GM21423 (cell line): ENCODE data around the gene SPCS3.
"Not testable (repeated sequence)": the region's sequence is repeated elsewhere in the genome, so short reads cannot be mapped to it uniquely, and the experiment has no call there.

Experiments used
- ATAC-seq: cut with Tn5 transposase; IDR thresholded peaks from one replicate; pipeline ENCODE4 v1.9.1; 2021; ENCODE audit warnings: mild to moderate bottlenecking, moderate library complexity; ENCODE audit not compliant: unreplicated experiment

SPCS3 gene

GRCh38 chr4:176303938-176304337 is 15.8 kb upstream of the SPCS3 start:
- no peak for ATAC-seq

DNA sequence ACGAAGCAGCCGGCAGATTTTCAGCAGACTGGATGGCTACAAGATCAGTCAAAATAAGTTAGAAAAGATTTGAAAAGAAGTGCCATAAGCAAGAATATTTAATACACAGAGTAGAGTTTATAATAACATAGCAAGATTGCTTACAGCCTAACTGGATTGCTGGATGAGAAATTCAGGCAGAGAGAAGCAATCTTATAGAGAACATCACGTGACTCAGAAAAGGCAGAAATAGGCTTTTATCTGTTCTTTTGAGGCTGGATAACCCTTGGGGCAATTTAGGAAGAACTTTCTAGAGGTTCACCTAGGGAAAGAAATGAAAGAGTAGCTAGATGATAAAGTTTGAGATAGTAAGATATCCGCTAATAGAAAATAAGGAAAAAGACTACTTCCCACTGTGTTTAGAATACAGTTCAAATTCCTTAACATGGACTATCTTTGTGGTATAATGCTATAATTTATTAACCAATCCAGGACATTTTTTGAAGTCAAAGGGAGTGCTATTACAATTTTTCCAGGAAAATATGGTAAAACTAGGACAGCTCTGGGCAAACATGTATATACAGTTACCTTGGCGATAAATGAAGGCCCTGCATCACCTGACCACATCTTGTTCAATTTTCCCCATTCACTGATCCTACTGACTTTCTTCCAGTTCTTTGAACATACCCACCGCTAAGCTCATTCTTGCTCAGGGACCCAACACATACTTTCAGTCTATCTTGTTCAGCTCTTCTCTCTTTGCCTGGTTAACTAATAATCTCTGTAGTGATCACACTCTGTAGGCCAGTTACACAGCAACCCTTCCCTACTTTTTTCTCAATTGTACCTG is 12.7 kb upstream of the SPCS3 start:
- ATAC-seq: no peak

DNA sequence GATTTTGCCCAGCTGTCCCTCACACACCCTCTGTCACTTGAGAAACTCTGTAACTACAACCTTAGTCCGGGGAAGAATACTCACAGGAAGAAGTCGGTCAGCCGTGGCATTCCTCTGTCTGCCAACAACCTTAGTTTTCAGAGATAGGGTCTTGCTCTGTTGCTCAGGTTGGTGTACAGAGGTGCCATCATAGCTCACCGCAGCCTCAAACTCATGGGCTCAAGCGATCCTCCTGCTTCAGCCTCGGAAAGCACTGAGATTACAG is 12.2 kb upstream of the SPCS3 start:
- no peak for ATAC-seq

GRCh38 chr4:176308441-176308840 is 11.3 kb upstream of the SPCS3 start:
- peak; percentile 50 for ATAC-seq

DNA sequence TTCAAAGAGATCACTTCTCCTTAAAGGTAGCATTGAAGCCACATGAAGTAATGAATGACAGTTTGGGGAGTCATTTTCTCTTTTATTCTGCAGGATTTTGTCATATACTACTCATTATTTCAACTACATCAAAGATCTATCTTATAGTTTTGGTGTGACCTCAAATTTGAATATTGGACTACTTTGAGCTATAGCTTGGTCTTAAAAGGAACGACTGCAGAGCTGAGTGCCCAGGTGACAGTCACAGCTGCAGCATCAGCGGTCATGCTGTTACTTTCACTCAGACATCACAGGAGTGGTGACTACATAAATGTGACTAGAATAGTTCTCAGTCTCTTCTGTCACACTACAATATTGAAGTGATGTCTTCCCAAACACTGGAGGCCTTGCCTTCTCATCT is 10.7 kb upstream of the SPCS3 start:
- peak; percentile 100 for ATAC-seq

DNA sequence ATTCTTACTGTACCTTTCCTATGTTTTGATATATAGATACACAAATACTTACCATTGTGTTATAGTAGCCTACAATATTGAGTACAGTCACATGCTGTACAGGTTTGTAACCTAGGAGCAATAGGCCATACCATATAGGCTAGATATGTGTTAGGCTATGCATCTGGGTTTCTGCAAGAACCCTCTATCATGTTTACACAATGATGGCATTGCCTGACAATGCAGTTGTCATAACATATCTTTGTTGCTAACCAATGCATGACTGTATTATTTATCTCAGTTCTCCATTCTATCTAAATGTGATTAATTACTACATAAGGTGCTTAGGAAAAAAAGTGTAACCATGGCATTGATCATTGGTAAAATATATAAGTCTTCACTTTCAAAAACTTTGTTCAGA is 10.0 kb upstream of the SPCS3 start:
- no peak for ATAC-seq

DNA sequence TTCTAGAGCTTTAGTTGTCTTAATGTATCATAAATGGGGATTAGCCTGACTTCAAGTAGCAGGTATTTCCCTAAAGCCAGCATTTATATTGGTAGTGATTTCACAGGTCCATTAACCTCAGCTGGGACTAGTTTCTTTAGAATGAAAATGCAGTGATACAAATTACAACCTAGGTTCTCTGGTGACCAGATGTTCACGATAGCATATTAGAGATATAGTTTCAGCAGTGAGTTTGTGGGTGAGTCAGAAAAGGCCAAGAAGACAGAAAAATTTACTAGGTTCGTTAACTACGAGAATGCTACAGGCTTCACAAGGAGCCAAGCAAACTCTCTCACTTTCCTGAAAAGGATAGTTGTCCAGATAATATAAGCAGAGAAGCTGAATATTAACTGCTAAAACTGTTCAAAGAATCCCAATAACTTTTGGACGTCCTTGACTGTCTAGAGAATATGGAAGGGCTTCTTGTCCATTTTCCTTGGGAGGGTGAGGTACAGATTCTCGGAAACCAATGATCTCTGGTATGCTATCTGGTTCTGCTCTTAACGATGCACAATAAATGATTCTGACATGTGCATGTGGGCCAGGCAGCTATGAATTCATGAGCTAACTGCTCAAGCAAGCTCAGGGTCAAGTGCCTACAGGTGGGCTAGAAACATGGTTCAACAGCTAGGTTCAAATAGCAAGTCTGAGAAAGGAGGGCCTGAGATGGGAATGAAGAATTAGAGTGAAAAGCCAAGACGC is 6.0 kb upstream of the SPCS3 start:
- ATAC-seq: no peak

DNA sequence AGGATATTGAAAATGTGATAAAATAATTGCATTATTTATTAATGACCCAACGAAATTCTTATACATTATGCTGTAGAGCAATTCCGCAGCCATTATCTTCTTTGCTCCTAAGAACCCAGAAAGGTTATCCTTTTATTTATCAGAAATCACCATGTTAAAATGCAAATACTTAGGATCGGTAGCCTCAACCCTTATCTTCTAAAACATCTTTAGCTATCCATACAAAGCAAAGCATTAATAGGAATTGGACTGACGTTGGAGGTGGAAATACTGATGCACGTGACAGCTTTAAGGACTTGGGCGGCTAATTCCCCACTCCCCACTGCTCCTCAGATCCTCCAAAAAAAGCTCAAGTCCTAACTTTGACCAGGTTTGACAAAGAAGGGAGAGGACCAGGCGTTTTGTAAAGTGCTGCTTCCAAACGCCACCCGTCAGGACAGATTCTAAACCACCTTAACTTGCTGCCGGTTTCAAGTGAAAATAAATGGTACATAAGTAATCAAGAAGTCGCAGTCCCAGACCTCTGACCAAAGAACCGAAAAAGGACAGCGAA is 539 bp upstream of the SPCS3 start:
- ATAC-seq: no peak

- peak; percentile 79 for ATAC-seq
These were observed 692 bp downstream of the SPCS3 start for GRCh38 chr4:176320340-176320975.

GRCh38 chr4:176320976-176321361 is 1.2 kb downstream of the SPCS3 start:
- ATAC-seq: no peak

- ATAC-seq: no peak
These were observed 1.8 kb downstream of the SPCS3 start for GRCh38 chr4:176321589-176321988.

GRCh38 chr4:176323511-176324160 is 3.9 kb downstream of the SPCS3 start:
- ATAC-seq: no peak

GRCh38 chr4:176324876-176325275 is 5.1 kb downstream of the SPCS3 start:
- not testable (repeated sequence) for ATAC-seq

GRCh38 chr4:176333076-176333475 is 13.3 kb downstream of the SPCS3 start:
- ATAC-seq: no peak

GRCh38 chr4:176334066-176334465 is 14.3 kb downstream of the SPCS3 start:
- ATAC-seq: no peak

DNA sequence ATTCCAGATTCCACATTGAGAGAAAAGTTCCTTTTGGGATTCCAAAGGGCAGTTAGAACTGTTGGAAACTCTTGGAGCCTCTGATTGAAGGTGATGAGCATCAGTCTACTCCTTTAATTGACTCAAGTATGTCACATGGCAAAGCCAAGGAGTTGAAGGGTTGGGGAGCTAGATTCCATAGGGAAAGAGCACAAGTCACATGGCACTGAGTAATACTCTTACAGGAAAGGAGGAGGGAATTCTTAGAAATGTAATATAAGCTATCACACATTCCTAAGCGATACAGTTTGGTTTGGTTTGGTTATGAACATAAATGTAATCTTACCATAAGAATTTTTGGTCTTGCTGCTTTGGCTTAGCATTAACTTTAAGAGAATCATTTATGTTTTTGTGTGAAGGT is 15.7 kb downstream of the SPCS3 start:
- no peak for ATAC-seq

DNA sequence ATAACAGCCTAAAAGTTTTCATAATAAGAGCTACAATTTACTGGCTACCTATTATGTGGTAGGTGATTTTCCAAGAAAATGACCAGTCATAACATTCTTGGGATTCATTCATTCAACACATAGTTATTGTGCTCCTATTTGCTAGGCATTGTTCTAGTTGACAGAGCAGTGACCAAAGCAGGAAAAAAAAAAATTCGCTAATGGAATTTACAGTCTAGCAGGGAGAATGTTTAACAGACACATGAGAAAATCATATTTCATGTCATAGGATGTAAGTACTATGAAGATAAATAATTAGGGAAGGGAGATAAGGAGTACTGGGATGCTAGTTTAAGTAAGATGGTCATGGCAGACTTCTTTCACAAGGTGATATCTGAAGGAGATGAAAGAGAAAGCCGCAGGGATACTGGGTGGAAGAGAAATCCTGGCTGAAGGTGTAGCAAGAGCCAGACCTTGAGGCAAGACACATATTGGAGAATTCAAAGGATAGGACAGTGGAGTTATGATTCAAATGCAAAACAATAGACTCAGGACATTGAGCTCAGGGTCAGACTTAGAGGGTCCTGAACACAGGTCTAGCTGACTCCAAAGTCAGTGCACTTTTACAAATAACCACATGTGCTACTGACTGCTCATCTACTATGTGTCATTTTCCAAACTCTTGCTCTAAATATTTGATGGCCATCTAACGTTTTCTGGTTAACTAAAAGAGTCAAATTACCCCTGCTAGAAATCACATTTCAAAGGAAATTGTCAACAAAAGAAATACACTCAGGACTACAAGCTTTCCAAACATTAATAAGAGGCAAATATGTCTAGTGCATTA is 20.4 kb downstream of the SPCS3 start:
- no peak for ATAC-seq

- peak; percentile 68 for ATAC-seq
These were observed 21.3 kb downstream of the SPCS3 start for GRCh38 chr4:176340871-176341685.

DNA sequence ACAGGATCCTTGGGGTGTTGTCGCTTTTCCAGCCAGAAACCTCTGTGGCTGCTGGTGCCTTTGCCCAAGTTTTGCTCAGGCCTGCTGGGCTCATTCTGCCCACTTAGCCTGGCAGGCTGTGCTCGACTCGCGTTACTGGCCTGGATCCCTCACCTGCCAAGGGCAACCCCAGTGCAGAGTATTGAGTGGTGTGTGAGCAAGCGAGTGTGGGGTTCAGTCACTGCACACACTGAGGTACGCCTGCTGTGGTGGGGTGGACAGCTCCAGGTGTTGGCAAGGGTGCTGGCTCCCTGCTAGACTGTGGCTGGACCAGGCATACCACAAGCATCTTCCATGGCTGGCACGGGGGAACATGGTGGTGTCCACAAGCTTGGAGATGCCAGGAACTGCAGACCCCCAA is 22.6 kb downstream of the SPCS3 start:
- no peak for ATAC-seq

DNA sequence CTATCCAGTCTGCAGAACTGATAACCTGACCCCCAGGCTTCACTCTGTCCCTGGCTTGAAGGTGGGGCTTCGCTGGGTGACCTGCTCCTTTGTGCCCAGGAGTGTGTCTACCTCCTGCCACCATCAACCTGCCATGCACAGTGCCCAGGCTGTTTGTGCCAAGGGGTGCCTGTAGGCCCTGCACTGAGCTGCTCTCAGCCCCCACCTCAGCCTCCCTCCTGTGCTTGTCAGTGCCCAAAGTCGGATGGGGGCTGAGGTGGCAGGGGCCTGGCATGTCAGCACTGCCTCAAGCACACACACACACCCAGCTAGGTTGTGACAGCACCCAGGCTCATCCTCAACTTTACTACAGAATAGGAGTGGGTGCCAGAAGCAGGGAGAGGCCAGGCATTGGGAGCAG is 23.5 kb downstream of the SPCS3 start:
- no peak for ATAC-seq
